Kidney (tissue), 14 donors: ENCODE results near the gene HEXIM1. TPM values are rescaled to one million over a fixed set of nuclear protein-coding genes. Genes with fewer than 3 reads are reported as not detected.

Experiments used
- DNase-seq, 5 donors: peaks; one replicate each; pipeline ENCODE4 v3.0.0-alpha.2; 2013 to 2020
- FAIRE-seq: peaks from 2 replicates; lab custom pipeline; 2012; peaks lifted over from hg19 to GRCh38; lab: Jason Lieb, UNC
- H3K27ac ChIP-seq, 2 donors: one replicate each; pipeline ENCODE4 v1.7.0; 2013; ENCODE audit warnings: low read depth in 2 of 2, low read length in 2 of 2, inconsistent platforms in 1 of 2
- H3K27me3 ChIP-seq: one replicate; pipeline ENCODE4 v1.7.1; 2013; ENCODE audit warnings: low read length, inconsistent platforms; ENCODE audit not compliant: control insufficient read depth, insufficient read depth
- H3K36me3 ChIP-seq, 3 donors: one replicate each; pipeline versions ENCODE4 v1.7.0 to v1.7.1; 2013; ENCODE audit warnings: low read length in 3 of 3, control low read depth in 1 of 3, inconsistent platforms in 1 of 3; ENCODE audit not compliant: insufficient read depth in 3 of 3, control insufficient read depth in 2 of 3
- H3K4me1 ChIP-seq, 3 donors: one replicate each; pipeline versions ENCODE4 v1.7.0 to v1.7.1; 2013; ENCODE audit warnings: low read length in 3 of 3, inconsistent platforms in 1 of 3, low read depth in 1 of 3; ENCODE audit not compliant: control insufficient read depth in 2 of 3, insufficient read depth in 2 of 3
- H3K4me3 ChIP-seq, 3 donors: one replicate each; pipeline versions ENCODE4 v1.7.0 to v1.8.1; 2013; ENCODE audit warnings: low read length in 3 of 3, control low read depth in 1 of 3, inconsistent platforms in 1 of 3
- H3K9ac ChIP-seq, 3 donors: one replicate each; pipeline versions ENCODE4 v1.7.0 to v1.7.1; 2013; ENCODE audit warnings: low read length in 3 of 3, control low read depth in 1 of 3, inconsistent platforms in 1 of 3
- H3K9me3 ChIP-seq, 3 donors: one replicate each; pipeline versions ENCODE4 v1.7.0 to v1.7.1; 2013; ENCODE audit warnings: low read length in 3 of 3, control low read depth in 1 of 3, inconsistent platforms in 1 of 3; ENCODE audit not compliant: control insufficient read depth in 2 of 3, insufficient read depth in 1 of 3
- CTCF ChIP-seq: IDR thresholded peaks from 3 replicates; pipeline ENCODE4 v1.5.1; 2012; ENCODE audit warnings: mild to moderate bottlenecking, moderate library complexity, borderline replicate concordance; ENCODE audit not compliant: insufficient read depth; ENCODE audit errors: extremely low read depth
- intact Hi-C: fragments of 100-400 bp; cut with DNase I; formaldehyde crosslinking; loops from one replicate; pipeline ENCODE4 v1.11.1; 2022
- polyA plus RNA-seq: library from polyadenylated mRNA; stranded (reverse); fragments of 350-450 nt; fragmentation: Illumina TruSeq; extraction: RNeasy Lipid Tissue Mini Kit (QIAGEN cat#74804); gene quantifications from one replicate; pipeline ENCODE4 v1.2.3, GENCODE V29; 2014; ENCODE audit warnings: low read depth, low replicate concordance; ENCODE audit not compliant: insufficient read depth
- total RNA-seq: library from RNA; stranded (reverse); fragmentation: NEBNext Ultra II Directional; extraction: Animal tissue kit (Norgen Biotek cat#: 25700); gene quantifications from one replicate; pipeline ENCODE4 v1.2.1, GENCODE V29; 2021
- donor health status: control.
- donor health status: control.
- donor health status: control.
- donor health status: control.
- donor health status: control.
- donor health status: DM: yes; HTN: yes; CAD: no.
- donor health status: Normal renal cell carcinoma (clear cell type).

Gene HEXIM1
- total and polyA plus RNA-seq, 2 donors from 2014 or later: 25.0 to 34.7 TPM

DNA sequence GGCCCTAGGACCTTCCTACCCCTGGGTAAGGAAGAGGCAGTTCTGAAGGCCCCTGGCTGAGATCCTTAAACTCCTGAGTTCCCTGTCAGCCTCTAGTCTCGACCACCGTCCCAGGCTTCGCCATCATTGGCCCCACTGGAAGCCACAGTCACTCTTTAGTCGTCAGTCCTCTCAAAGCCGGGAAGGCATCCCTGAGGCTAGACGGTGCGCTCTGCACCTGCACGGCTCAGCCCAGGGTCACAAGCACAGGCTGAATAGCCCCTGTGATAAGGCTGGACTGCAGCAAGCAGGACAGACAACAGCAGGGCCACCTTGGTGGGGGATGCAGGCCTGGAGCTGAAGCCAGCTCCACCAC is 3.3 kb upstream of the HEXIM1 start:
- no peak for TF ChIP-seq CTCF
- FAIRE-seq: no peak
- no peak overlapping the region for H3K4me3 ChIP-seq
- H3K4me1 ChIP-seq: peaks cover 2 to 14% (median 12%) of the 10 kb centered on the region in 3 donors
- no peaks in the 10 kb centered on the region for H3K9me3 ChIP-seq
- H3K9ac ChIP-seq: no peak overlapping the region
- peak in 1 of 5 donors; percentile 79 for DNase-seq
- no peaks in the 10 kb centered on the region for H3K27me3 ChIP-seq
- no peaks in the 10 kb centered on the region for H3K36me3 ChIP-seq
- intact Hi-C loops: no loop called here
- H3K27ac ChIP-seq: peak overlapping the region in 1 of 2 donors; percentile 93

- Histone ChIP-seq H3K4me1 (peaks cover 2 to 19% (median 14%) of the 10 kb centered on the region in 3 donors), H3K9ac (peak overlapping the region in 1 of 3 donors; percentile 87), H3K27ac (peak overlapping the region; percentile 96 to 100), H3K36me3 (no peaks in the 10 kb centered on the region), H3K27me3 (no peaks in the 10 kb centered on the region), H3K4me3 (peak overlapping the region in 1 of 3 donors; percentile 69), H3K9me3 (no peaks in the 10 kb centered on the region)
- DNase-seq: peak in 1 of 5 donors; percentile 80
- TF ChIP-seq CTCF: no peak
- FAIRE-seq: no peak
- intact Hi-C loops: no loop called here
These were observed 2.1 kb upstream of the HEXIM1 start for GRCh38 chr17:45146166-45146565.

DNA sequence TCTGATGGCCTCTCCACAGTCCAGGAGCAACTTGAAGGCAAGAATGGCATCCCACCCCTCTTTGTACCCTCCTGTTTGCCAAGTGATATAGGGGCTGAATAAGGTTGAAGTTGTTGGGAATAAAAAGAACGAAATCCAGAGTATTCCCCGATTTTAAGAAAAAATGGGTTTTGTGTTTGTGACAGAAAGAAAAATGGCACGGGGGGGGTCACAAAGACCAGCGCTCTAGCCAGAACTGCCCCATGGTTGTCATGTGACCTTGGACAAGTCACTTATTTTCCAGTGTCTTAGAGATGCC is 1.7 kb upstream of the HEXIM1 start:
- no peaks in the 10 kb centered on the region for H3K36me3 ChIP-seq
- intact Hi-C loops: no loop called here
- no peaks in the 10 kb centered on the region for H3K9me3 ChIP-seq
- TF ChIP-seq CTCF: no peak
- H3K27ac ChIP-seq: peak overlapping the region; percentile 96 to 100
- no peaks in the 10 kb centered on the region for H3K27me3 ChIP-seq
- peak overlapping the region in 2 of 3 donors; percentile 69 to 80 for H3K4me3 ChIP-seq
- H3K9ac ChIP-seq: peak overlapping the region in 2 of 3 donors; percentile 68 to 87
- FAIRE-seq (no peak), DNase-seq (no peak)
- peaks cover 2 to 23% (median 17%) of the 10 kb centered on the region in 3 donors for H3K4me1 ChIP-seq
